ENCODE measurements around the gene ADAMTS6. TPM values are rescaled to one million over a fixed set of nuclear protein-coding genes. Genes with fewer than 3 reads are reported as not detected.

The ADAMTS6 gene
- total and polyA plus RNA-seq, 5 donors from 2014 or later: 0.03 to 1.5 (median 0.14) TPM; not detected in 1

- H3K36me3 ChIP-seq (ENCODE audit: control insufficient read depth, insufficient read depth, low read length): no peaks in the 10 kb centered on the region
- no peaks in the 10 kb centered on the region for H3K36me3 Mint-ChIP-seq
- no peaks in the 10 kb centered on the region for H3K27me3 Mint-ChIP-seq
- no peaks in the 10 kb centered on the region for H3K4me1 Mint-ChIP-seq
- H3K27me3 ChIP-seq (ENCODE audit: control insufficient read depth, insufficient read depth, low read length): no peaks in the 10 kb centered on the region
- no peak for ATAC-seq (ENCODE audit: low read depth in 2 of 2)
- no peaks in the 10 kb centered on the region for H3K9me3 ChIP-seq (ENCODE audit: control insufficient read depth in 2 of 2, low read length in 2 of 2)
- no peak for DNase-seq
- no peak overlapping the region for H3K4me3 ChIP-seq (ENCODE audit: low read depth, low read length)
- no peak overlapping the region for H3K27ac Mint-ChIP-seq
- no peaks in the 10 kb centered on the region for H3K9me3 Mint-ChIP-seq
- H3K27ac ChIP-seq (ENCODE audit: insufficient read depth, low read length, poor library complexity, severe bottlenecking): no peak overlapping the region
- no peak overlapping the region for H3K4me3 Mint-ChIP-seq
- no peaks in the 10 kb centered on the region for H3K4me1 ChIP-seq (ENCODE audit: control insufficient read depth, insufficient read depth, low read length, poor library complexity, severe bottlenecking)
Measured at GRCh38 chr5:65125591-65126541, 355.9 kb downstream of the ADAMTS6 start.

- no peaks in the 10 kb centered on the region for H3K36me3 ChIP-seq (ENCODE audit: control insufficient read depth, insufficient read depth, low read length)
- H3K4me1 Mint-ChIP-seq: no peaks in the 10 kb centered on the region
- H3K27ac Mint-ChIP-seq: no peak overlapping the region
- no peaks in the 10 kb centered on the region for H3K27me3 Mint-ChIP-seq
- H3K27me3 ChIP-seq (ENCODE audit: control insufficient read depth, insufficient read depth, low read length): no peaks in the 10 kb centered on the region
- ATAC-seq (ENCODE audit: low read depth in 2 of 2) (no peak), DNase-seq (no peak)
- H3K4me3 Mint-ChIP-seq: no peak overlapping the region
- peaks cover 3 to 9% of the 10 kb centered on the region in 2 experiments for H3K9me3 ChIP-seq (ENCODE audit: control insufficient read depth in 2 of 2, low read length in 2 of 2)
- H3K36me3 Mint-ChIP-seq: peaks cover 4% of the 10 kb centered on the region
- H3K9me3 Mint-ChIP-seq: peaks cover 0 to 11% (median 0%) of the 10 kb centered on the region in 7 donors
- no peak overlapping the region for H3K27ac ChIP-seq (ENCODE audit: insufficient read depth, low read length, poor library complexity, severe bottlenecking)
- no peaks in the 10 kb centered on the region for H3K4me1 ChIP-seq (ENCODE audit: control insufficient read depth, insufficient read depth, low read length, poor library complexity, severe bottlenecking)
- H3K4me3 ChIP-seq (ENCODE audit: low read depth, low read length): no peak overlapping the region
Measured at GRCh38 chr5:65121880-65122436, 359.8 kb downstream of the ADAMTS6 start.

GRCh38 chr5:65120371-65120967 is 361.3 kb downstream of the ADAMTS6 start:
- Mint-ChIP-seq H3K27me3 (no peaks in the 10 kb centered on the region), H3K9me3 (peaks cover 0 to 11% (median 2%) of the 10 kb centered on the region in 7 donors), H3K4me3 (no peak overlapping the region), H3K4me1 (no peaks in the 10 kb centered on the region), H3K36me3 (peaks cover 4% of the 10 kb centered on the region), H3K27ac (no peak overlapping the region)
- Histone ChIP-seq H3K27ac (ENCODE audit: insufficient read depth, low read length, poor library complexity, severe bottlenecking) (no peak overlapping the region), H3K36me3 (ENCODE audit: control insufficient read depth, insufficient read depth, low read length) (no peaks in the 10 kb centered on the region), H3K4me3 (ENCODE audit: low read depth, low read length) (no peak overlapping the region), H3K27me3 (ENCODE audit: control insufficient read depth, insufficient read depth, low read length) (no peaks in the 10 kb centered on the region), H3K4me1 (ENCODE audit: control insufficient read depth, insufficient read depth, low read length, poor library complexity, severe bottlenecking) (no peaks in the 10 kb centered on the region), H3K9me3 (ENCODE audit: control insufficient read depth in 2 of 2, low read length in 2 of 2) (peaks cover 3 to 9% of the 10 kb centered on the region in 2 experiments)
- DNase-seq (no peak), ATAC-seq (ENCODE audit: low read depth in 2 of 2) (no peak)

GRCh38 chr5:65117525-65117924 is 364.2 kb downstream of the ADAMTS6 start:
- Mint-ChIP-seq H3K4me1 (no peaks in the 10 kb centered on the region), H3K9me3 (peaks cover 0 to 11% (median 2%) of the 10 kb centered on the region in 7 donors), H3K36me3 (peaks cover 4% of the 10 kb centered on the region), H3K27ac (no peak overlapping the region), H3K27me3 (peaks cover 7% of the 10 kb centered on the region), H3K4me3 (no peak overlapping the region)
- Histone ChIP-seq H3K27me3 (ENCODE audit: control insufficient read depth, insufficient read depth, low read length) (no peaks in the 10 kb centered on the region), H3K4me3 (ENCODE audit: low read depth, low read length) (no peak overlapping the region), H3K36me3 (ENCODE audit: control insufficient read depth, insufficient read depth, low read length) (no peaks in the 10 kb centered on the region), H3K27ac (ENCODE audit: insufficient read depth, low read length, poor library complexity, severe bottlenecking) (no peak overlapping the region), H3K9me3 (ENCODE audit: control insufficient read depth in 2 of 2, low read length in 2 of 2) (peaks cover 3 to 9% of the 10 kb centered on the region in 2 experiments), H3K4me1 (ENCODE audit: control insufficient read depth, insufficient read depth, low read length, poor library complexity, severe bottlenecking) (no peaks in the 10 kb centered on the region)
- no peak for DNase-seq
- ATAC-seq (ENCODE audit: low read depth in 2 of 2): no peak

GRCh38 chr5:65113771-65114170 is 367.9 kb downstream of the ADAMTS6 start:
- ATAC-seq (ENCODE audit: low read depth in 2 of 2) (no peak), DNase-seq (no peak)
- H3K27ac ChIP-seq (ENCODE audit: insufficient read depth, low read length, poor library complexity, severe bottlenecking): no peak overlapping the region
- peaks cover 7% of the 10 kb centered on the region for H3K27me3 Mint-ChIP-seq
- no peak overlapping the region for H3K4me3 ChIP-seq (ENCODE audit: low read depth, low read length)
- no peaks in the 10 kb centered on the region for H3K4me1 Mint-ChIP-seq
- H3K4me1 ChIP-seq (ENCODE audit: control insufficient read depth, insufficient read depth, low read length, poor library complexity, severe bottlenecking): no peaks in the 10 kb centered on the region
- no peak overlapping the region for H3K4me3 Mint-ChIP-seq
- H3K27ac Mint-ChIP-seq: no peak overlapping the region
- H3K36me3 ChIP-seq (ENCODE audit: control insufficient read depth, insufficient read depth, low read length): no peaks in the 10 kb centered on the region
- peaks cover 3 to 9% of the 10 kb centered on the region in 2 experiments for H3K9me3 ChIP-seq (ENCODE audit: control insufficient read depth in 2 of 2, low read length in 2 of 2)
- H3K27me3 ChIP-seq (ENCODE audit: control insufficient read depth, insufficient read depth, low read length): no peaks in the 10 kb centered on the region
- H3K36me3 Mint-ChIP-seq: peaks cover 4% of the 10 kb centered on the region
- H3K9me3 Mint-ChIP-seq: peaks cover 0 to 11% (median 2%) of the 10 kb centered on the region in 7 donors

- no peak for DNase-seq
- Histone ChIP-seq H3K27ac (ENCODE audit: insufficient read depth, low read length, poor library complexity, severe bottlenecking) (no peak overlapping the region), H3K27me3 (ENCODE audit: control insufficient read depth, insufficient read depth, low read length) (no peaks in the 10 kb centered on the region), H3K4me3 (ENCODE audit: low read depth, low read length) (no peak overlapping the region), H3K36me3 (ENCODE audit: control insufficient read depth, insufficient read depth, low read length) (no peaks in the 10 kb centered on the region), H3K4me1 (ENCODE audit: control insufficient read depth, insufficient read depth, low read length, poor library complexity, severe bottlenecking) (no peaks in the 10 kb centered on the region), H3K9me3 (ENCODE audit: control insufficient read depth in 2 of 2, low read length in 2 of 2) (no peaks in the 10 kb centered on the region)
- Mint-ChIP-seq H3K27me3 (peaks cover 7% of the 10 kb centered on the region), H3K36me3 (no peaks in the 10 kb centered on the region), H3K9me3 (peaks cover 0 to 2% (median 0%) of the 10 kb centered on the region in 7 donors), H3K4me1 (no peaks in the 10 kb centered on the region), H3K27ac (no peak overlapping the region), H3K4me3 (no peak overlapping the region)
- ATAC-seq (ENCODE audit: low read depth in 2 of 2): no peak
Measured at GRCh38 chr5:65111961-65112658, 369.6 kb downstream of the ADAMTS6 start.

All from CD4-positive, CD25-positive, alpha-beta regulatory T cell (primary cell).